ENCODE data around the gene POU2AF1. TPM values are rescaled to one million over a fixed set of nuclear protein-coding genes. Genes with fewer than 3 reads are reported as not detected.

The POU2AF1 gene
- polyA plus RNA-seq, 2 of the 4 experiments (the other 2 are of a cell fraction): not detected

GRCh38 chr11:111411456-111411855 is 32.4 kb upstream of the POU2AF1 start:
- ChIA-PET POLR2A (no interaction called here), CTCF (interaction anchor here (1.6 to 1.9 kb wide), 2 partner anchors 11 to 15 kb away, joined by 4 to 5 read pairs; no protein-coding TSS in a partner anchor)
- WGBS (ENCODE audit: missing lambda C conversion rate): 15% methylated on average over 1 of the region's 2 CpGs
- FAIRE-seq: no peak
- no peak for DNase-seq (ENCODE audit: low read depth in 1 of 2, low spot score in 1 of 2)
- Histone ChIP-seq H3K4me3 (no peak overlapping the region), H3K9me3 (no peaks in the 10 kb centered on the region), H3K4me2 (no peak overlapping the region), H3K27ac (no peak overlapping the region), H3K4me1 (no peaks in the 10 kb centered on the region)
- no peak for ATAC-seq
- TF ChIP-seq FOXS1 (CRISPR knock-in tag; IDR thresholded peaks at IDR 0.05) (no peak), EP300 (IDR thresholded peaks at IDR 0.05) (no peak), RARB (CRISPR knock-in tag; IDR thresholded peaks at IDR 0.05) (no peak), FOSB (CRISPR knock-in tag; IDR thresholded peaks at IDR 0.05) (no peak), PBX3 (IDR thresholded peaks at IDR 0.05) (no peak), CHD4 (IDR thresholded peaks at IDR 0.05; ENCODE audit: borderline replicate concordance) (no peak), TFCP2L1 (CRISPR knock-in tag; IDR thresholded peaks at IDR 0.05) (no peak)

GRCh38 chr11:111410951-111411350 is 31.9 kb upstream of the POU2AF1 start:
- H3K4me3 ChIP-seq: no peak overlapping the region
- H3K4me2 ChIP-seq: no peak overlapping the region
- H3K4me1 ChIP-seq: no peaks in the 10 kb centered on the region
- ChIA-PET POLR2A (no interaction called here), CTCF (interaction anchor here (1.6 kb wide), 1 partner anchor 12 kb away, joined by 4 read pairs; no protein-coding TSS in a partner anchor)
- WGBS (ENCODE audit: missing lambda C conversion rate): 66% methylated on average over 5 of the region's 5 CpGs
- TF ChIP-seq BHLHE40 (IDR thresholded peaks at IDR 0.05; ENCODE audit: low read depth, low read length) (no peak), CBX2 (IDR thresholded peaks at IDR 0.05; ENCODE audit: borderline replicate concordance, low read depth) (no peak), USF2 (IDR thresholded peaks at IDR 0.05) (no peak), POLR2AphosphoS2 (conservative IDR thresholded peaks at IDR 0.05; ENCODE audit: low read length) (no peak), CTCF (IDR thresholded peaks at IDR 0.05) (no peak), KDM5A (IDR thresholded peaks at IDR 0.05) (no peak)
- DNase-seq (ENCODE audit: low read depth in 1 of 2, low spot score in 1 of 2) (no peak), FAIRE-seq (no peak), ATAC-seq (no peak)
- no peaks in the 10 kb centered on the region for H3K9me3 ChIP-seq
- H3K27ac ChIP-seq: no peak overlapping the region

GRCh38 chr11:111409915-111410314 is 30.8 kb upstream of the POU2AF1 start:
- ChIA-PET POLR2A (no interaction called here), CTCF (no interaction called here)

More at GRCh38 chr11:111409915-111410314, 30.8 kb upstream of the POU2AF1 start:
- no peak for TF ChIP-seq MYC (IDR thresholded peaks at IDR 0.05; ENCODE audit: borderline replicate concordance, low read length)
- no peak for TF ChIP-seq FOXS1 (CRISPR knock-in tag; IDR thresholded peaks at IDR 0.05)
- no peak for TF ChIP-seq ZSCAN20 (CRISPR knock-in tag; IDR thresholded peaks at IDR 0.05)
- no peak for TF ChIP-seq ELK1 (IDR thresholded peaks at IDR 0.05; ENCODE audit: low read depth, low read length)
- no peak for TF ChIP-seq MAZ (IDR thresholded peaks at IDR 0.05; ENCODE audit: borderline replicate concordance, low read depth, low read length)
- no peak for TF ChIP-seq JUNB (IDR thresholded peaks at IDR 0.05)
- no peak for TF ChIP-seq HDAC2 (IDR thresholded peaks at IDR 0.05)
- TF ChIP-seq ZC3H11A (IDR thresholded peaks at IDR 0.05): no peak
- TF ChIP-seq EHMT2 (IDR thresholded peaks at IDR 0.05; ENCODE audit: low read depth): no peak
- TF ChIP-seq HOXA7 (CRISPR knock-in tag; IDR thresholded peaks at IDR 0.05): no peak
- no peak for TF ChIP-seq HOXB13 (CRISPR knock-in tag; IDR thresholded peaks at IDR 0.05; ENCODE audit: low read depth)
- TF ChIP-seq PHF8 (IDR thresholded peaks at IDR 0.05; ENCODE audit: borderline replicate concordance, low read depth): no peak
- ATAC-seq: no peak
- H3K4me2 ChIP-seq: no peak overlapping the region
- no peaks in the 10 kb centered on the region for H3K9me3 ChIP-seq
- no peak overlapping the region for H3K4me3 ChIP-seq
- no peak for DNase-seq (ENCODE audit: low read depth in 1 of 2, low spot score in 1 of 2)
- no peak for FAIRE-seq
- H3K4me1 ChIP-seq: no peaks in the 10 kb centered on the region
- no peak overlapping the region for H3K27ac ChIP-seq
- WGBS (ENCODE audit: missing lambda C conversion rate): 44% methylated on average over 1 of the region's 1 CpG
